Ovary (tissue), 3 donors: Measurements from ENCODE around the gene SNHG17.

Source experiments
- CTCF ChIP-seq, 3 donors: fragments of 450-650 bp in 2 of 3; fragments of 200-600 bp in 1 of 3; IDR thresholded peaks; one replicate each; pipeline versions ENCODE4 v1.5.1 to v1.8.0; 2016 to 2022; ENCODE audit warnings: antibody characterized with exemption in 3 of 3, mild to moderate bottlenecking in 1 of 3
- POLR2A ChIP-seq: fragments of 450-650 bp; IDR thresholded peaks from one replicate; pipeline ENCODE4 v1.6.1; 2017; ENCODE audit warnings: antibody characterized with exemption, mild to moderate bottlenecking, moderate library complexity
- donor health status: DM: no; HTN: no; CAD: no.

- TF ChIP-seq CTCF (IDR thresholded peaks at IDR 0.05): no peak
- TF ChIP-seq POLR2A: no peak
Measured at GRCh38 chr20:38452880-38453624, 17.9 kb upstream of the SNHG17 start.
